ENCODE results near the gene ASXL1. TPM values are rescaled to one million over a fixed set of nuclear protein-coding genes. Genes with fewer than 3 reads are reported as not detected.

The ASXL1 gene
- total and polyA plus RNA-seq, 4 donors, result 24.2 to 96.4 (median 44.4) TPM

DNA sequence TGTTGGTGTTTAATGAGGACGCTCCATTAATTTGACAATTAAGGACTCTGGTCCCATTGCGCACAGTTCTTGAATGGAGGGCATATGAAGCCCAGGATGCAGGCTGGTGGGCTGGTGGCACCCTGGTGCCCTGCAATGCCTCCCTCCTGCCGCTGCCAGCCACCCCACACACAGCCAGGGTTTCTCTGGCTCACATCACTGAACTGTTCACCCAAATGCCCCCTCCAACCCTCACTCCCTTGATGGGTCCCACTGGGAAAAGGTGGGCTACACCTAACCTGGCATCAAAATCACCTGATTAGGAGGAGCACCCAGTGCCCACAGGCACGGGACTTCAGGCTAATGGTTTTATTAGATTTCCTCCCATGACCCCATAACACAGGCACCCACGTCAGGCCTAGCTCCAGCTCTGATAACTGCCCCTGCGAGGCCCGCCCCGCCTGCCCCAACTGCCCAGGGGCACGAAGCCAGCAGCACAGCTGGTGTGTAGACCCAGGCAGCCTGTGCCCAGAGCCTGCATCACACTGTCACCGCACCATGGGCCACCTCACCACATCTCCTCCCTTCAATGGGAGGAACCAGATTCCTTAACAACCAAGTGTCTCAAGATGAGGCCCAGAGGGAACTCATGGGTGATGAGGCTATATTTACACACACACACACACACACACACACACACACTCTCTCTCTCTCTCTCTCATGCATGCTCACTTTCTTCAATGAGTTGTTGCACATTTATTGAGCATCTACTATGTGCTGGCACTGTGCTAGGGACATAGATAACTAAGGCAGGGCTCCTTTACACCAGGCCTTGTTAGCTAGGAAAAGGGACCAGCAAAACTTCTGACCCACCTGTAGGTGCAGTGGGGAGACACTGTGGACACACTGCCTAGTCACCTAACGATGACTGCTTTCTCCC, 119.7 kb downstream of the ASXL1 start:
- H3K4me1 ChIP-seq (ENCODE audit: control insufficient read depth in 5 of 5, insufficient read depth in 5 of 5, low read length in 5 of 5), result peaks cover 6 to 93% (median 54%) of the 10 kb centered on the region in 5 donors
- 67 to 78% methylated on average over 11 of the region's 11 CpGs for WGBS, 2 donors
- peaks cover 0 to 2% (median 0%) of the 10 kb centered on the region in 4 donors for H3K36me3 ChIP-seq (ENCODE audit: control insufficient read depth in 4 of 4, insufficient read depth in 4 of 4, low read length in 4 of 4)
- H3K27ac ChIP-seq (ENCODE audit: low read depth in 1 of 2, low read length in 1 of 2), result peak overlapping the region in 1 of 2 donors; percentile 91
- TF ChIP-seq, protein P1, sequence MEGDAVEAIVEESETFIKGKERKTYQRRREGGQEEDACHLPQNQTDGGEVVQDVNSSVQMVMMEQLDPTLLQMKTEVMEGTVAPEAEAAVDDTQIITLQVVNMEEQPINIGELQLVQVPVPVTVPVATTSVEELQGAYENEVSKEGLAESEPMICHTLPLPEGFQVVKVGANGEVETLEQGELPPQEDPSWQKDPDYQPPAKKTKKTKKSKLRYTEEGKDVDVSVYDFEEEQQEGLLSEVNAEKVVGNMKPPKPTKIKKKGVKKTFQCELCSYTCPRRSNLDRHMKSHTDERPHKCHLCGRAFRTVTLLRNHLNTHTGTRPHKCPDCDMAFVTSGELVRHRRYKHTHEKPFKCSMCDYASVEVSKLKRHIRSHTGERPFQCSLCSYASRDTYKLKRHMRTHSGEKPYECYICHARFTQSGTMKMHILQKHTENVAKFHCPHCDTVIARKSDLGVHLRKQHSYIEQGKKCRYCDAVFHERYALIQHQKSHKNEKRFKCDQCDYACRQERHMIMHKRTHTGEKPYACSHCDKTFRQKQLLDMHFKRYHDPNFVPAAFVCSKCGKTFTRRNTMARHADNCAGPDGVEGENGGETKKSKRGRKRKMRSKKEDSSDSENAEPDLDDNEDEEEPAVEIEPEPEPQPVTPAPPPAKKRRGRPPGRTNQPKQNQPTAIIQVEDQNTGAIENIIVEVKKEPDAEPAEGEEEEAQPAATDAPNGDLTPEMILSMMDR (IDR thresholded peaks at IDR 0.05; ENCODE audit: control extremely low read depth, extremely low read depth), result no peak
- H3K9ac ChIP-seq (ENCODE audit: insufficient read depth in 1 of 2, low read length in 2 of 2), result no peak overlapping the region
- H3K4me3 ChIP-seq, result no peak overlapping the region
- H3K27me3 ChIP-seq (ENCODE audit: control insufficient read depth in 3 of 3, insufficient read depth in 3 of 3, low read length in 2 of 3), result no peaks in the 10 kb centered on the region
- H3K9me3 ChIP-seq (ENCODE audit: control insufficient read depth in 4 of 4, insufficient read depth in 3 of 4, low read length in 3 of 4), result no peaks in the 10 kb centered on the region
- DNase-seq (peak in 1 of 3 donors; percentile 23), ATAC-seq (ENCODE audit: insufficient read depth, low FRiP score) (no peak)

DNA sequence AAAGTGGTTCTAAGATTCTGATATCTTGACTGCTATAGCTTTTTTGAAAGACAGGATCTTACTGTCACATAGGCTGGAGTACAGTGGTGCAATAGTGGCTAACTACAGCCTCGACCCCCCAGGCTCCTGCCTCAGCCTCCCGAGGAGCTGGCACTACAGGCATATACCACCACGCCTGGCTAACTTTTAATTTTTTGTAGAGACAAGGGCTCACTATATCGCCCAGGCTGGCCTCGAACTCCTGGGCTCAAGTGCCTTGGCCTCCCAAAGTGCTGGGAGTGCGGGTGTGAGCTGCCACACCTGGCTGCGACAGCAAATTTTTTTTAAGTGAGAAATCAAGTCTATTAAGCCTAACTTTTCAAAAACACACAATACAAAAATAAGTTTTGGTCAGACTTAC, 120.4 kb downstream of the ASXL1 start:
- ATAC-seq (ENCODE audit: insufficient read depth, low FRiP score) (no peak), DNase-seq (peak in 1 of 3 donors; percentile 4)
- H3K36me3 ChIP-seq (ENCODE audit: control insufficient read depth in 4 of 4, insufficient read depth in 4 of 4, low read length in 4 of 4), result peaks cover 0 to 2% (median 0%) of the 10 kb centered on the region in 4 donors
- H3K27ac ChIP-seq (ENCODE audit: low read depth in 1 of 2, low read length in 1 of 2), result no peak overlapping the region
- H3K9me3 ChIP-seq (ENCODE audit: control insufficient read depth in 4 of 4, insufficient read depth in 3 of 4, low read length in 3 of 4), result no peaks in the 10 kb centered on the region
- no peak overlapping the region for H3K4me3 ChIP-seq
- no peaks in the 10 kb centered on the region for H3K27me3 ChIP-seq (ENCODE audit: control insufficient read depth in 3 of 3, insufficient read depth in 3 of 3, low read length in 2 of 3)
- WGBS, 2 donors, result 82 to 86% methylated on average over 7 of the region's 7 CpGs
- H3K4me1 ChIP-seq (ENCODE audit: control insufficient read depth in 5 of 5, insufficient read depth in 5 of 5, low read length in 5 of 5), result peaks cover 6 to 85% (median 49%) of the 10 kb centered on the region in 5 donors
- TF ChIP-seq, protein P1 (IDR thresholded peaks at IDR 0.05; ENCODE audit: control extremely low read depth, extremely low read depth), result no peak
- H3K9ac ChIP-seq (ENCODE audit: insufficient read depth in 1 of 2, low read length in 2 of 2), result no peak overlapping the region

DNA sequence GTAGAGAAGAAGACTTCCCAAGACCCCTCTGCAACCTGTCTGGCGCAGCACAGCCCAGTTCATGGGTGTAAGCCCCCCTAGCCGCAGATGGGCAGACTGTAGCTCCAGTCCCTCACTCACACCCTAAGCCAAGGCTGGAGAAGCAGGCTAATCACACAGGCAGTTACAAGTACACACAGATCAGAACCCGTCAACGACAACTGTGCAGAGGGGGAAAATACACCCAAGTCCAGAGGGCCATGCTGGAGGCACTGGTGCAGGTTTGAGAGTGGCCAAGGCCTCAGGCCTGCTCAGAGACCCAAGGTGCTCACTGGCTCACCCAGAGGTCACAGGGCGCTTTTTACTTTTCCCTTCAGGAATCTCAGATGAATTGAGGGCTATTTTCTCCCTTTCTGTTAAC, 120.9 kb downstream of the ASXL1 start:
- ATAC-seq (ENCODE audit: insufficient read depth, low FRiP score), result no peak
- no peak overlapping the region for H3K9ac ChIP-seq (ENCODE audit: insufficient read depth in 1 of 2, low read length in 2 of 2)
- DNase-seq, result peak in 1 of 3 donors; percentile 9
- peaks cover 0 to 2% (median 0%) of the 10 kb centered on the region in 4 donors for H3K36me3 ChIP-seq (ENCODE audit: control insufficient read depth in 4 of 4, insufficient read depth in 4 of 4, low read length in 4 of 4)
- H3K4me1 ChIP-seq (ENCODE audit: control insufficient read depth in 5 of 5, insufficient read depth in 5 of 5, low read length in 5 of 5), result peaks cover 6 to 81% (median 44%) of the 10 kb centered on the region in 5 donors
- no peaks in the 10 kb centered on the region for H3K27me3 ChIP-seq (ENCODE audit: control insufficient read depth in 3 of 3, insufficient read depth in 3 of 3, low read length in 2 of 3)
- no peaks in the 10 kb centered on the region for H3K9me3 ChIP-seq (ENCODE audit: control insufficient read depth in 4 of 4, insufficient read depth in 3 of 4, low read length in 3 of 4)
- TF ChIP-seq, protein P1 (IDR thresholded peaks at IDR 0.05; ENCODE audit: control extremely low read depth, extremely low read depth), result no peak
- WGBS, 2 donors, result 91 to 94% methylated on average over 5 of the region's 5 CpGs
- H3K4me3 ChIP-seq, result no peak overlapping the region
- peak overlapping the region in 1 of 2 donors; percentile 23 for H3K27ac ChIP-seq (ENCODE audit: low read depth in 1 of 2, low read length in 1 of 2)

Data from lung (tissue), 12 donors.